OCI-LY1 (cell line): Measurements from ENCODE around the gene BCL2L11.

ENCODE experiments used
- EZH2 ChIP-seq: fragments of 200-600 bp; sonication (generic), shearing (Covaris generic); IDR thresholded peaks from 2 replicates; pipeline ENCODE4 v1.8.0; 2017; ENCODE audit warnings: borderline replicate concordance, mixed run types, mild to moderate bottlenecking, antibody characterized with exemption, low read length, moderate library complexity, mixed read lengths
- TF ChIP-seq, protein P1 (sequence below): fragments of 200-600 bp; sonication (generic), shearing (Covaris generic); IDR thresholded peaks from 2 replicates; pipeline ENCODE4 v1.5.1; 2017; ENCODE audit warnings: mild to moderate bottlenecking, antibody characterized with exemption, low read length, moderate library complexity, mixed read lengths

DNA sequence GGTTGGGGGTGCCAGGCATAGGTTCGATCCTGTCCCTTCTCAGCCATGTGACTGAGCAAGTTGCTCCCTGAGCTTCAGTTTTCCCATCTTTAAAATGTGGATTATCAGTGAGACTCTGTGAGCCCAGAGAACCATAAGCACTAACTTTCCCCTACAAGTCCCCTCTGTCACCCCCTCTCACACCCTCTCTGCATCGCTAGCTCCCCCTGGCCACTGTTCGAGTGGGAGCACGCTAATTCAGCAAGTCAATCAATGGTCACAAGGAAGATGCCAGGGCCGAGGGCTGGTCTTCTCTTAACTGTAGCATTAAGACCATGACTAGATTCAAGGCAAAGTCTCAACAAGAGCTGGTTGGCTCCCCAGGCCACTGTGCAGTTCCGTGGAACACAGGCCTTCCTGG, 66.2 kb downstream of the BCL2L11 start:
- TF ChIP-seq, protein P1, sequence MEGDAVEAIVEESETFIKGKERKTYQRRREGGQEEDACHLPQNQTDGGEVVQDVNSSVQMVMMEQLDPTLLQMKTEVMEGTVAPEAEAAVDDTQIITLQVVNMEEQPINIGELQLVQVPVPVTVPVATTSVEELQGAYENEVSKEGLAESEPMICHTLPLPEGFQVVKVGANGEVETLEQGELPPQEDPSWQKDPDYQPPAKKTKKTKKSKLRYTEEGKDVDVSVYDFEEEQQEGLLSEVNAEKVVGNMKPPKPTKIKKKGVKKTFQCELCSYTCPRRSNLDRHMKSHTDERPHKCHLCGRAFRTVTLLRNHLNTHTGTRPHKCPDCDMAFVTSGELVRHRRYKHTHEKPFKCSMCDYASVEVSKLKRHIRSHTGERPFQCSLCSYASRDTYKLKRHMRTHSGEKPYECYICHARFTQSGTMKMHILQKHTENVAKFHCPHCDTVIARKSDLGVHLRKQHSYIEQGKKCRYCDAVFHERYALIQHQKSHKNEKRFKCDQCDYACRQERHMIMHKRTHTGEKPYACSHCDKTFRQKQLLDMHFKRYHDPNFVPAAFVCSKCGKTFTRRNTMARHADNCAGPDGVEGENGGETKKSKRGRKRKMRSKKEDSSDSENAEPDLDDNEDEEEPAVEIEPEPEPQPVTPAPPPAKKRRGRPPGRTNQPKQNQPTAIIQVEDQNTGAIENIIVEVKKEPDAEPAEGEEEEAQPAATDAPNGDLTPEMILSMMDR = no peak
- TF ChIP-seq EZH2 = no peak
